Embryonic facial prominence (tissue), 1 donor: ENCODE results near the gene NINL.
"Not testable (repeated sequence)": the region's sequence is repeated elsewhere in the genome, so short reads cannot be mapped to it uniquely, and the experiment has no call there.

ENCODE experiments used
- DNase-seq: peaks from one replicate; pipeline ENCODE4 v3.0.0-alpha.2; 2016; ENCODE audit errors: extremely low spot score

Gene NINL

GRCh38 chr20:25592135-25592852 lies 7.0 kb upstream of the NINL start:
- DNase-seq, result no peak

- not testable (repeated sequence) for DNase-seq
Observed at GRCh38 chr20:25590778-25591177, 5.4 kb upstream of the NINL start.

DNA sequence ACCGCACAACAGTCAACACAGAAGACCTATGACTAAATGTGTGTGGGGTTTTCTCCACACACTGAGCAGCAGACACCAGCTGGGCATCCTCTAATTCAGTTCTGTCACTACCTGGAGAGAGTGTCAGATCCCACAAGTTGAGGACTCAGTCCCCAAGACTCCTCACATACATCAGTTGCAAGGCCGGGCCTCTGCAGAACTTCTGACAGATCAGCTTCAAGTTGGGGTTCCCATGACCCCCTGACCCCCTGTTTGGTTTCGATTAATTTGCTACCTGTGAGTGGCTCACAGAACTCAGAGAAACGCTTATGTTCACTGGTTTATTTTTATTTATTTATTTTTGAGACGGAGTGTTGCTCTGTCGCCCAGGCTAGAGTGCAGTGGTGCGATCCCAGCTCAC lies 3.2 kb upstream of the NINL start:
- no peak for DNase-seq

GRCh38 chr20:25587536-25587935 lies 2.2 kb upstream of the NINL start:
- no peak for DNase-seq

- DNase-seq, result no peak
Observed at GRCh38 chr20:25586877-25587276, 1.5 kb upstream of the NINL start.

GRCh38 chr20:25583607-25584006 lies 1.7 kb downstream of the NINL start:
- not testable (repeated sequence) for DNase-seq

DNA sequence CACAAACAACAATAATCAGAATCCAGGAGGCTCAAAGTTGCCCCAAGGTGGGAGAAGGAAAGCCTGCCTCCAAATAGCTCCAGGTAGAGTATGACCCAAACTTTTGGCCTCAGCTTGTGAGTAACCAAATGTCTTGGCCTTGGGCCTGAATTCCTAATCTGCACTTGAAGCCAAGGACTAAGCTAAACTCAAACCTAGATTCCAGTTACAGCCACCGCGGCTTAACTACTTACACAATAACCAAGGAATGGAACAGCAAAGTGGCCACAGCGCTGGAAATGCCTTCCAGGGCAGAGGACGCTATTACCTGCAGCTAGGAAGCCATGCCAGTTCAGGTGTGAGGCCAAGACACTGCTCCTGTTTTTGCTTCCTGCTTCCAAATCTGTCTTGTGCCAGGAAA lies 4.6 kb downstream of the NINL start:
- DNase-seq, result no peak

GRCh38 chr20:25579081-25579770 lies 6.1 kb downstream of the NINL start:
- DNase-seq, result no peak

- no peak for DNase-seq
Observed at GRCh38 chr20:25576783-25577530, 8.4 kb downstream of the NINL start.

DNA sequence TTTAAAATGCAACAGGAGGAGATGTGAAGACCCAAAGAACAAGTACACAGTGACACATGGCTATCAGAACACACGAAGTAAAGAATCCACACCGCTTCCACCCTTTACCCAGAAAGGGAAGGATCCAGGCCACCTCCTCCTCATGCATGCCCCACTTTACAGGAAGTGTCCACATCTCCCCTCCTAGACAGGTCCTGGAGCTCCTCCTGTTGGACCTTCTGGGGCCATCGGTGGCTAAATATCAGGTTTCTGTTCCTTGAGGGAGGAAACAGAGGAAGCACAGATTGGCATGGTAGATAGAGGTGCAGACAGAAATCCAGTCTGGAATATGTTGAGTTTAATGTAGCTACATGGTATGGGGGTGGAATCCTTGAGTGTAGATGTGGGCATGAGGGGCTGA lies 10.9 kb downstream of the NINL start:
- DNase-seq, result no peak

DNA sequence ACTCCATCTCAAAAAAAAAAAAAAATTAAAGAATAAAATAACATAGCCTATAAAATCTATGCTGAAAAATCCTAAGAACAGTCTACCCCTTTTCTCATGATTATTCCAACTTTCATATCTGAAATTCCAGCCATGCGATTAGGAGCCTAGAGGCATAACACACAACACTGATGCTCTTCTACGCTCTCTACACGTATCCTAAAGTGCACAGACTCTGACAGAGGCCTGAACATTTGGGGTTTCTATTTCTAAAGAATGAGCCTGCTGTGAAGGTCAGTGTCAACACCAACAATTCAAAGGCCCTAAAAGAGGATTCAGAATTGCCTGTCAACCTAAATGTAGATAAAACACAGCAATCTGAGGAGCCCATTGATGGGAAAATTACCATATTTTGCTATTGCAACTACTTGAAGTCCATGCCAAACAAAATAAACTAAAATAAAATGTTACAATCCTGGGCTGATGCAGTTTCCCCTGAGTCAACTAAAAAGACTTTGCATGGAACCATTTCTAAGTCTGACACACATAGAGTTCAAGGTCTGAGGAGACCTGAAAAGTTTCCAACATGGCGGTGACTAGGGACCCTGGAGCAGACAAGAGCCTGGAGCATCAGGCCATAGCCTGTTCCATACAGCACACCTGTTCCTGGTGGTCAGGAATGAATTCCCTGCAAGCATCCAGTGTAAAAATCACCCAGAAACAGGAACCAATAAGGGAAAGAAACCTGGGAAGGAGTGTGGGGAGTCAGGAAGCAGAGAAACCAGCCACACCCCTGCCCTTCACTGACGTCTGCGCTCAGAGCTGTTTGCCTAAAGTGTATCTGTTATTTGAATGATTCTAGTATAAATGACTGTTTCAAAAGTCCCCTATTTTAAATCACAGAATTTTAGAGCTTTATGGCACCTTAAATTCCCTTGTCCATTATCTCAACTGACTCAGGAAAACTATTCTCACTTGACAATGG lies 11.8 kb downstream of the NINL start:
- no peak for DNase-seq

GRCh38 chr20:25571817-25572216 lies 13.5 kb downstream of the NINL start:
- no peak for DNase-seq

DNA sequence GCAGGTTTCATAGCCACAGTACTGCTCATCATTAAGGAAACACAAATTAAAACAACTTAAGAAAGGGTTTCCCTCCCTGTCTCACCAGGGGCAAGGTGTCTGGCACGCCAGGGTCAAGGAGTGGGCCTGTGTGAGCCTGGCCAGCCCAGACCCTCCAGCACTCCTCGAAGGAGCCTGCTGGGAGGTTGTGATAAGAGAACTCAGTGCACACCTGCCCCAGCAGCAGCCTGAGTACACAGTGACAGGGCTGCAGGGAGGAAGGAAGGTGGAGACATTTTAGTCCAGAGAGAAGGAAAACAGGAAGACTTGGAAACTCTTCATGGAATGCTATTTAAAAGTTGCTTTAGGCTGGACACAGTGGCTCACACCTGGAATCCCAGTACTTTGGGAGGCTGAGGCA lies 14.1 kb downstream of the NINL start:
- DNase-seq, result no peak

GRCh38 chr20:25570148-25570530 lies 15.2 kb downstream of the NINL start:
- no peak for DNase-seq

GRCh38 chr20:25567286-25567685 lies 18.0 kb downstream of the NINL start:
- no peak for DNase-seq

- DNase-seq, result no peak
Observed at GRCh38 chr20:25566821-25567220, 18.5 kb downstream of the NINL start.

GRCh38 chr20:25565578-25566157 lies 19.7 kb downstream of the NINL start:
- no peak for DNase-seq

DNA sequence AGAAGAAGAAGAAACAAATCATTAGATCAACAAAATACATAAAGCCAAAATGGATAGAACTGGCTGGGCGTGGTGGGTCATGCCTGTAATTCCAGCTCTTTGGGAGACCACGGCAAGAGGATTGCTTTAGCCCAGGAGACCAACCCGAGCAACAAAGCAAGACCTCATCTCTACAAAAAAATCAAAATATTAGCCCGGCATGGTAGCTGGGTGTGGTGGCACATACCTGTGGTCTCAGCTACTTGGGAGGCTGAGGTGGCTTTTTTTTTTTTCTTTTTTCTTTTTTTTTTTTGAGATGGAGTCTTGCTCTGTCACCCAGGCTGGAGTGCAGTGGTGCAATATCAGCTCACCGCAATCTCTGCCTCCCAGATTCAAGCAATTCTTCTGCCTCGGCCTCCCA lies 21.5 kb downstream of the NINL start:
- DNase-seq, result no peak

DNA sequence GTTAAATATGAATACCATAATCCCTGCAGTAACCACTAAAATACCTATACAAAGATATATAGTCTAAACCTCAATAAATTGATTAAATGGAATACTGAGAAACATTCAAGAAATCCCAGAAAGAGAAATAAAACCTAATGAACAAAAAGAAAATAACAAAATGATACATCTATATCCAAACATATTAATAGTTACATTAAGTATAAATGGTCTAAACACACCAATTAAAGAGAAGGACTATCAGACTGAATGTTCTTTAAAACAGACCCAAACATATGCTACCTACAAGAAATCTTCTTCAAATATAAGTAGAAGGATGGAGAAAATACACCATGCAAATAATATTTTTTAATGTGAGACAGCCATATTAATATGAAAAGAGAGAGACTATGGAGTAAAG lies 22.0 kb downstream of the NINL start:
- DNase-seq, result no peak

GRCh38 chr20:25561771-25562170 lies 23.6 kb downstream of the NINL start:
- DNase-seq, result not testable (repeated sequence)

- DNase-seq, result no peak
Observed at GRCh38 chr20:25553819-25554296, 31.5 kb downstream of the NINL start.
